Measurements from ENCODE around the gene THRB. TPM values are rescaled to one million over a fixed set of nuclear protein-coding genes. Genes with fewer than 3 reads are reported as not detected.
A peak's percentile ranks its signal among the peaks of the same experiment; 100 is the strongest.

THRB gene
- total and polyA plus RNA-seq, 5 experiments from 2014 or later: not detected

- Mint-ChIP-seq H3K27me3 (peaks cover 0 to 10% (median under 1%) of the 10 kb centered on the region in 5 donors), H3K27ac (peak overlapping the region in 1 of 10 donors; percentile 17), H3K4me1 (peaks cover 0 to 29% (median 0%) of the 10 kb centered on the region in 4 donors), H3K4me3 (no peak overlapping the region), H3K36me3 (no peaks in the 10 kb centered on the region), H3K9me3 (peaks cover 0 to 4% (median 0%) of the 10 kb centered on the region in 9 donors)
- ATAC-seq (no peak), DNase-seq (no peak)
- POLR2A ChIA-PET: no interaction called here
These were observed 13.2 kb upstream of the THRB start for GRCh38 chr3:24507776-24508422.

- H3K4me1 Mint-ChIP-seq: peaks cover 0 to 34% (median 0%) of the 10 kb centered on the region in 4 donors
- ATAC-seq: no peak
- no peak for DNase-seq
- peaks cover 0 to 4% (median 0%) of the 10 kb centered on the region in 9 donors for H3K9me3 Mint-ChIP-seq
- POLR2A ChIA-PET: no interaction called here
- no peaks in the 10 kb centered on the region for H3K36me3 Mint-ChIP-seq
- H3K27me3 Mint-ChIP-seq: peaks cover 0 to 10% (median 0%) of the 10 kb centered on the region in 5 donors
- H3K4me3 Mint-ChIP-seq: no peak overlapping the region
- H3K27ac Mint-ChIP-seq: peak overlapping the region in 1 of 10 donors; percentile 17
These were observed 12.5 kb upstream of the THRB start for GRCh38 chr3:24506966-24507775.

GRCh38 chr3:24505691-24506550 lies 11.3 kb upstream of the THRB start:
- DNase-seq: no peak
- H3K36me3 Mint-ChIP-seq: no peaks in the 10 kb centered on the region
- H3K9me3 Mint-ChIP-seq: peaks cover 0 to 4% (median 0%) of the 10 kb centered on the region in 9 donors
- no peak overlapping the region for H3K4me3 Mint-ChIP-seq
- no peak overlapping the region for H3K27ac Mint-ChIP-seq
- H3K27me3 Mint-ChIP-seq: peaks cover 0 to 7% (median 0%) of the 10 kb centered on the region in 5 donors
- peaks cover 0 to 34% (median 0%) of the 10 kb centered on the region in 4 donors for H3K4me1 Mint-ChIP-seq
- no peak for ATAC-seq
- POLR2A ChIA-PET: no interaction called here

- Mint-ChIP-seq H3K4me3 (no peak overlapping the region), H3K27me3 (peaks cover 0 to 7% (median 0%) of the 10 kb centered on the region in 5 donors), H3K4me1 (peaks cover 0 to 34% (median 0%) of the 10 kb centered on the region in 4 donors), H3K9me3 (peaks cover 0 to 4% (median 0%) of the 10 kb centered on the region in 9 donors), H3K36me3 (no peaks in the 10 kb centered on the region), H3K27ac (no peak overlapping the region)
- POLR2A ChIA-PET: no interaction called here
- DNase-seq: no peak
- ATAC-seq: no peak
These were observed 10.1 kb upstream of the THRB start for GRCh38 chr3:24504772-24505171.

- POLR2A ChIA-PET: no interaction called here
- Mint-ChIP-seq H3K27ac (no peak overlapping the region), H3K9me3 (peaks cover 0 to 4% (median 0%) of the 10 kb centered on the region in 9 donors), H3K27me3 (peaks cover 0 to 10% (median 0%) of the 10 kb centered on the region in 5 donors), H3K4me3 (no peak overlapping the region), H3K36me3 (no peaks in the 10 kb centered on the region), H3K4me1 (peaks cover 0 to 34% (median 0%) of the 10 kb centered on the region in 4 donors)
- ATAC-seq (no peak), DNase-seq (no peak)
These were observed 9.0 kb upstream of the THRB start for GRCh38 chr3:24503616-24504113.

GRCh38 chr3:24502690-24503089 lies 8.0 kb upstream of the THRB start:
- Mint-ChIP-seq H3K9me3 (peaks cover 0 to 2% (median 0%) of the 10 kb centered on the region in 9 donors), H3K27me3 (peaks cover 0 to 15% (median 6%) of the 10 kb centered on the region in 5 donors), H3K4me1 (peaks cover 0 to 27% (median 0%) of the 10 kb centered on the region in 4 donors), H3K4me3 (no peak overlapping the region), H3K27ac (no peak overlapping the region), H3K36me3 (no peaks in the 10 kb centered on the region)
- DNase-seq: no peak
- no peak for ATAC-seq
- POLR2A ChIA-PET: no interaction called here

GRCh38 chr3:24500806-24501205 lies 6.2 kb upstream of the THRB start:
- no peak overlapping the region for H3K27ac Mint-ChIP-seq
- no peak for DNase-seq
- POLR2A ChIA-PET: no interaction called here
- peaks cover 0 to 20% (median 2%) of the 10 kb centered on the region in 4 donors for H3K4me1 Mint-ChIP-seq
- no peaks in the 10 kb centered on the region for H3K36me3 Mint-ChIP-seq
- peaks cover 0 to 2% (median 0%) of the 10 kb centered on the region in 9 donors for H3K9me3 Mint-ChIP-seq
- peaks cover 10 to 33% (median 19%) of the 10 kb centered on the region in 5 donors for H3K27me3 Mint-ChIP-seq
- no peak for ATAC-seq
- no peak overlapping the region for H3K4me3 Mint-ChIP-seq

GRCh38 chr3:24499991-24500390 lies 5.3 kb upstream of the THRB start:
- DNase-seq: no peak
- Mint-ChIP-seq H3K4me3 (no peak overlapping the region), H3K36me3 (no peaks in the 10 kb centered on the region), H3K27me3 (peaks cover 11 to 42% (median 22%) of the 10 kb centered on the region in 5 donors), H3K27ac (no peak overlapping the region), H3K9me3 (peaks cover 0 to 2% (median 0%) of the 10 kb centered on the region in 9 donors), H3K4me1 (peaks cover 1 to 23% (median 6%) of the 10 kb centered on the region in 4 donors)
- POLR2A ChIA-PET: no interaction called here
- ATAC-seq: no peak

GRCh38 chr3:24498796-24499195 lies 4.1 kb upstream of the THRB start:
- Mint-ChIP-seq H3K4me1 (peaks cover 2 to 19% (median 8%) of the 10 kb centered on the region in 4 donors), H3K27me3 (peaks cover 12 to 43% (median 27%) of the 10 kb centered on the region in 5 donors), H3K36me3 (no peaks in the 10 kb centered on the region), H3K27ac (no peak overlapping the region), H3K9me3 (peaks cover 0 to 2% (median 0%) of the 10 kb centered on the region in 9 donors), H3K4me3 (no peak overlapping the region)
- POLR2A ChIA-PET: no interaction called here
- ATAC-seq: no peak
- DNase-seq: no peak

- Mint-ChIP-seq H3K4me1 (peaks cover 3 to 16% (median 9%) of the 10 kb centered on the region in 4 donors), H3K27ac (no peak overlapping the region), H3K36me3 (no peaks in the 10 kb centered on the region), H3K27me3 (peaks cover 15 to 43% (median 27%) of the 10 kb centered on the region in 5 donors), H3K4me3 (no peak overlapping the region), H3K9me3 (peaks cover 0 to 2% (median 0%) of the 10 kb centered on the region in 9 donors)
- no peak for DNase-seq
- no peak for ATAC-seq
- POLR2A ChIA-PET: no interaction called here
These were observed 3.7 kb upstream of the THRB start for GRCh38 chr3:24498391-24498790.

GRCh38 chr3:24497942-24498341 lies 3.3 kb upstream of the THRB start:
- no peak for DNase-seq
- Mint-ChIP-seq H3K4me3 (no peak overlapping the region), H3K27ac (no peak overlapping the region), H3K36me3 (no peaks in the 10 kb centered on the region), H3K4me1 (peaks cover 3 to 12% (median 9%) of the 10 kb centered on the region in 4 donors), H3K27me3 (peaks cover 15 to 43% (median 32%) of the 10 kb centered on the region in 5 donors), H3K9me3 (peaks cover 0 to 2% (median 0%) of the 10 kb centered on the region in 9 donors)
- ATAC-seq: no peak
- POLR2A ChIA-PET: no interaction called here

Measured in naive thymus-derived CD8-positive, alpha-beta T cell (primary cell).